OCI-M2 (cell line): ENCODE results near the gene MAPKAPK3.

ENCODE experiments used
- DNase-seq: peaks from one replicate; lab custom pipeline; 2025; ENCODE audit not compliant: unreplicated experiment; lab: John Stamatoyannopoulos, UW

MAPKAPK3 gene

GRCh38 chr3:50617096-50617791 is at the start of gene MAPKAPK3:
Gene MAPKAPK3 (plus strand): TSS chr3:50617151. CDS start chr3:50617566, 415 bp downstream.
- no peak for DNase-seq

- DNase-seq: no peak
These were observed 49.4 kb upstream of the MAPKAPK3 start, which contains the start of gene C3orf18 for GRCh38 chr3:50567386-50568167. Gene C3orf18 (minus strand): TSS chr3:50567747. CDS start chr3:50565699, 2,048 bp downstream.

GRCh38 chr3:50568947-50569749 is 47.8 kb upstream of the MAPKAPK3 start, which contains the start of gene HEMK1:
Gene HEMK1 (plus strand): TSS chr3:50569522. CDS start chr3:50571105, 1,583 bp downstream.
- peak; percentile 73 for DNase-seq

- DNase-seq: no peak
These were observed 46.3 kb upstream of the MAPKAPK3 start for GRCh38 chr3:50570508-50571279.

- no peak for DNase-seq
These were observed 45.5 kb upstream of the MAPKAPK3 start for GRCh38 chr3:50571486-50571885.

- DNase-seq: no peak
These were observed 44.8 kb upstream of the MAPKAPK3 start for GRCh38 chr3:50572158-50572557.

- no peak for DNase-seq
These were observed 44.1 kb upstream of the MAPKAPK3 start for GRCh38 chr3:50572801-50573371.

GRCh38 chr3:50573566-50574443 is 43.1 kb upstream of the MAPKAPK3 start:
- no peak for DNase-seq

- no peak for DNase-seq
These were observed 42.5 kb upstream of the MAPKAPK3 start for GRCh38 chr3:50574444-50574831.

- no peak for DNase-seq
These were observed 41.6 kb upstream of the MAPKAPK3 start for GRCh38 chr3:50575372-50575771.

- no peak for DNase-seq
These were observed 39.6 kb upstream of the MAPKAPK3 start for GRCh38 chr3:50577348-50577747.

- no peak for DNase-seq
These were observed 36.1 kb upstream of the MAPKAPK3 start for GRCh38 chr3:50580683-50581458.

GRCh38 chr3:50581459-50581842 is 35.5 kb upstream of the MAPKAPK3 start:
- no peak for DNase-seq

GRCh38 chr3:50582083-50582482 is 34.9 kb upstream of the MAPKAPK3 start:
- DNase-seq: no peak

- DNase-seq: no peak
These were observed 33.1 kb upstream of the MAPKAPK3 start for GRCh38 chr3:50583897-50584296.

- no peak for DNase-seq
These were observed 32.6 kb upstream of the MAPKAPK3 start for GRCh38 chr3:50584391-50584790.

GRCh38 chr3:50585919-50586762 is 30.8 kb upstream of the MAPKAPK3 start:
- DNase-seq: no peak

- DNase-seq: no peak
These were observed 30.2 kb upstream of the MAPKAPK3 start for GRCh38 chr3:50586763-50587070.
